GM12891 (cell line): Measurements from ENCODE around the gene MYBPHL.

Experiments used
- POLR2A ChIP-seq: IDR thresholded peaks from 2 replicates; pipeline ENCODE4 v1.6.1; 2011; ENCODE audit warnings: low read depth, low read length, control low read depth
- POLR2AphosphoS5 ChIP-seq: IDR thresholded peaks from 2 replicates; pipeline ENCODE4 v1.6.1; 2011; ENCODE audit warnings: low read depth, low read length, control low read depth
- TAF1 ChIP-seq: IDR thresholded peaks from 2 replicates; pipeline ENCODE4 v1.6.1; 2011; ENCODE audit warnings: low read depth, low read length, control low read depth

GRCh38 chr1:109341944-109342930 is 35.4 kb upstream of the MYBPHL start:
- no peak for TF ChIP-seq POLR2AphosphoS5
- TF ChIP-seq TAF1: no peak
- no peak for TF ChIP-seq POLR2A
